Measurements from ENCODE around the gene PRKCB.
"Not testable (repeated sequence)": the region's sequence is repeated elsewhere in the genome, so short reads cannot be mapped to it uniquely, and the experiment has no call there.

Gene PRKCB

DNA sequence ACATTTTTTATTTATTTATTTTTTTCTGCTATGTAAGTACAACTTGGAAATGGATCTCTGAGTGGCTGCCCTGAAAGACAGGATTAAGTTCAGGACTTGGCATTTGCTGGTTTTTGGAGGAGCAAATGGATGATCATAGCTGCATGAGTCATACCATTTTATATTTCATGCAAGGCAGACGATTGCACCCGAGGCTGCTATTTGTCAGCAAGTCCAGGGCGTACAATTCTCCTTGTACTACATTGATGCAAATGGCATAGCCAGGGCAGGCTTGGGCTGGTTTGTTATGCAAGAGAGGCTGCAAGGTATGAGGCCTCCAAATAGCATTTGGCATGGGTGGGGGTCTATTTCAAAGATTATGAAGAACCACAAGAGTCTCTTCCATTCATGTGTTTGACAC is 339.2 kb downstream of the PRKCB start:
- DNase-seq (ENCODE audit: low spot score), result no peak

DNA sequence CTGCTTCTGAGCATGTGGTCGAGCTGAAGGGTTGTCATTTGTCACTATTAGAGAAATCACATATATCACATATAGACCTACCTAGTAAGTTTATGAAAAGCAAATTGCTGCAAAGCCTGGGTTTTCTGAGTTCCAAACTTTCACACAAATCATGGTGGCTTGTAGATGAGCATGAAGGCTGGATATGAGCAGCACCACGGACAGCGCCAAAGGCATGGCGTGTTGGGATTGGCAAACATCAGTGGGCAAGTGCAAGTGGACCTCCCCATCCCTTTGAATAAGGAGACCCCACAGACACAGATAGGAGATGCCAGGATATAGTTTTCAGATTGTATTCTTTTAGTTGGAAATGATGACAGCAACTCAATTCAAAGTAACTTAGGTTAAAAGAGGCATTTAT is 342.7 kb downstream of the PRKCB start:
- DNase-seq (ENCODE audit: low spot score), result no peak

DNA sequence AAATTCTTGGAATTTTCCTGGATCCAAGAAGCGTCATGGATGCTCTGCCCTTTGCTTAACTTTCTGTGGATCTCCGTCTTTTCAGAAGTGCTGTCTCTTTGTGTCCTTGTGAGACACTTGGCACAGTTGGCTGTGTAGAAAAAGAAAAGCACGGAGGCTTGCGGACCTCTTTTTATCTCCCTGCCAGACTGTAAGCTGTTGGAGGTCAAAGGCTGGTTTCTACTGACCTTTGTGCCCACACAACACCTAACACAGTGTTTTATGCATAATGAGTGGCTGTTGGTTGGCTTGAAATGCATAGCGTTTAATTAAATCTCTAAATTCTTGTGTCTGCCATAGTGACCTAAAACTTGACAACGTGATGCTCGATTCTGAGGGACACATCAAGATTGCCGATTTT is 344.7 kb downstream of the PRKCB start:
- no peak for DNase-seq (ENCODE audit: low spot score)

DNA sequence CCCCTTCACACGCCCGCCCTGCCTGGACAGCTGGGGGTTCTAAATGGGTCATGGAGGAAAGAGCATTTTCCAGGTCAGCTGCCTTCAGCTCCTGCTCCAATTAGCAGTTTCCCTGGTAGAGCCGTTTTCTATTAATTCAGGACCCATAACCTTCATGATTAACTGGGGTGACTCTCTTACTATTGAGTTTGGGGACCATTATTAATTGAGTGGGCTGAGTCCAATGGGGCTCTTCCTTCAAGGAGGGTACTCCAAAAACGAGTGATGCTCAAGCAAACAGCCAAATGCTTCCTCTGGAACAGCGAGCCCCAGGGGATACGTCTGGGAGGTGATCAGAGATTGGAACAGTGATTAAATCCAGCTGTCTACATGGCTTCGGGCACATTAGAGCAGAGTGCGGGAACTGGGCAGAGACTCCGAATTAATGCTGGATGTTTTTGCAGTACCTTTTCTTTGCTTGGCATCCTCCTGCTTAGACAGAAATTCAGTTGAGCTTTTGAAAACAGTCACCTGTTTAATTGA is 352.3 kb downstream of the PRKCB start:
- DNase-seq (ENCODE audit: low spot score), result no peak

DNA sequence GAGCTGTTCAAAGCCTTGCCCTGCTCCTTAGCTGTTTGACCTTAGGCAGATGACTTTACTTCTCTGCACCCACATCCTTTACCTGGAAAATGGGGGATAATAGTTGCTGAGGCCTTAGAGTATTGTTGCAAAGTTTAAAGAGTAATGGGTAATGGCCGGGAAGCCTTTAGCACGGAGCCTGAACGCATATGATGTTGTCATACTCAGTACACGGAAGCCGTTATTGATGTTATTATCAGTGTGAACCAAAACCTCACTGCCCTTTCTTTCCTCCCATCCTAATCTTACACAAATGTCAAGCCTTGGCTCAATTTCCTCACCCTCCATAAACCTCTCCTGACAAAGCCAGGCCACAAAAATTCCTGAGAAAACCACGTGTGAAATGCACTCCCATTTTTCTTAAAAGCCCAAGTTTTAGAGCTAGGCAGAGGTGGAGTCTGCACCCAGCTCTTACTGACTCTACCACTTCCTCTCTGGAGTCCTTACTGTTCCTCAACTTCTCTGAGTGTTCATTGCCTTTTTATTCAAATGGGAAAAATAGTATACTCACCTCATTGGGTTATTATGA is 353.1 kb downstream of the PRKCB start:
- DNase-seq (ENCODE audit: low spot score), result no peak

DNA sequence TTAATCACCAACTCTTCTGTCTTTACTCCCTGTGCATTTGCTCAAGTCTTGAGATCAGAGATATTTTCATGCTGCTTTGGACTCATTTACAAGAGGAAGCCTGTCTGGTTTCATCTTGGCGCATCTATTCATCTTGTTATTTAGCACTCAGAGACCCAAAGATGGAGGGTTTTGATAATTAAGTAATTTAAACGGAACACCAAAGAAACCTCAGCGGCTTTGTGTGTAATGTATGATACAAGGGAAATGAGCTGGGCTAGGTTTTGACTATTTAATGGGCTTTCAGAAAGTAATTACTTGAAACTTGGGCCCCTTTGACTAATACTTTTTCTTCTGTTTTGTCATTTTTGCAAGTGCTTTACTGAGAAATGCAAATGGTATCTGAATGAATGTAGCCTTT is 354.2 kb downstream of the PRKCB start:
- DNase-seq (ENCODE audit: low spot score), result no peak

DNA sequence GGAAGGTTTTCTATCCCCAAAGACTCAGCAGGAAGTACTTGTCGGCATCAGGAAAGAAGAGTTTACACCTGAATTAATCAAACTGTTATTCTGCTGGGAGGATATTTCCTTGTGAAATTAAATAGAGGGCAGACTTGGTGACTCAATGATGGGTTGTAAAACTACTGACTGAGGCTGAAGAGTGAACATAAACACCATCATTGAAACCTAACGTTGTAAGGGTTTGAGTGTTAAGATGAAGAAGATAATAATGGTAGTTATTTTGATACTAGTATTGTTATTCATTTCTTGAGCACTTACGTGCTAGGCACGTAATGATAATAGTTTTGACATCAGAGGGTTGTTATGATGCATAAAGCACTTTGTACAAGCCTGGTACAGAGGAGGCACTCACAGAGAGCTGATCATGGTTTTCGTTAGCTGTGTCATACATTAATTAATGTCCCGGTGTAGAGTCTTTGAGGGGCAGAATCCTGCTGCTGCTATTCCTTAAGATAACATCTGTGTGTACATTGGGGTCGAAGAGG is 356.2 kb downstream of the PRKCB start:
- no peak for DNase-seq (ENCODE audit: low spot score)

GRCh38 chr16:24195221-24195620 is 359.4 kb downstream of the PRKCB start:
- DNase-seq (ENCODE audit: low spot score), result no peak

- no peak for DNase-seq (ENCODE audit: low spot score)
Observed at GRCh38 chr16:24198807-24199533, 363.2 kb downstream of the PRKCB start.

DNA sequence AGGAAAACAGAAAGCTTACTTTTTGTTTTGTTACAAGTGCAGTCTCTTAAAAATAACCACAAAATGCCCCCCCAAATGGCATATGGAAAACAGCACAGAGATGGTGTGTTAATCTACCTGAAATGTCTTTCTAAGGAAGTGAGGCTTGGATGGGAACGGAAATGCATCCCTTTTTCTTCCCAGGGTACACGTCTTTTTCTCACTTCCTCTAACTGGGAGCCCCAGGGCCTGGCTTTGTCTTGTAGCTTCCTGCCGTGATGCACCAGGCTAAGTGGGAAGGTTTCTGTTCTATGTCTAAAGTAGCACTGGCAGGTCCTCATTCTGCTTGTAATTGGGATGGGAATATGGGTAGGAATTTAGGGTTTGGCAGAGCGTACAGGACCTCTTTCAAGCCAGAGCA is 367.9 kb downstream of the PRKCB start:
- no peak for DNase-seq (ENCODE audit: low spot score)

GRCh38 chr16:24204150-24204665 is 368.4 kb downstream of the PRKCB start:
- DNase-seq (ENCODE audit: low spot score), result no peak

DNA sequence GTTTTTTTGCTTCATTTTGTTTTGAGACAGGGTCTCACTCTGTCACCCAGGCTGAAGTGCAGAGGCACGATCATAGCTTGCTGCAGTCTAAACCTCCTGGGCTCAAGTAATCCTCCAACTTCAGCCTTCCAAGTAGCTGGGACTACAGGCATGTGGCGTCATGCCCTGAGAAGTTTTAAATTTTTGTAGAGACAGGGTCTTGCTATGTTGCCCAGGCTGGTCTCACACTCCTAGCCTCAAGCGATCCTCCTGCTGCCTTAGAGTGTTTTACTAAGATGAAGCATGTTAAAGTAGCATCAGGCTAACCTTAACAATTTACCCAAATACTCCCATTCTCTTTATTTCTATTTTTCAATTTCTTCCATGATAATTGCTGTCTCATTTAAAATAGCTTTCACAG is 371.1 kb downstream of the PRKCB start:
- no peak for DNase-seq (ENCODE audit: low spot score)

- DNase-seq (ENCODE audit: low spot score), result no peak
Observed at GRCh38 chr16:24208710-24209109, 372.9 kb downstream of the PRKCB start.

- no peak for DNase-seq (ENCODE audit: low spot score)
Observed at GRCh38 chr16:24214992-24215391, 379.2 kb downstream of the PRKCB start.

GRCh38 chr16:24216961-24217360 is 381.2 kb downstream of the PRKCB start:
- no peak for DNase-seq (ENCODE audit: low spot score)

DNA sequence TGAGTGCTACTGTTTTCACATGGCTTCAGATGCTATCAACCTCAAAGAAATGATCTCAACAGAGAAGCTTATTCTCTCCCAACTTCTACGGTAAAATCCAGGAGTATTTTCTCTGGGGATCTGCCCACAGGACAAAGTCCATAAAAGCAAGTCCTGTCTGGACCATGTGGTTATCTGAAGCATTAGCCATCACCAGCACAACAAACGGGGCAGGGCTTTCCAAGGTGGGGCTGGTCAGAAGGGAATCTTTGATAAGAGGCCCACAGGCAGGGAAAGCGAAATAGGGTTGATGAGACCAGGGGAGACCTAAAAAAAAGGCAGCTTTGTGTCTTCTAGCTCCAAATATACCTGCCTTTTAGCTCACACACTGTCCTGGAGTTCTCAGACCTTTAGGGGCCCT is 381.7 kb downstream of the PRKCB start:
- no peak for DNase-seq (ENCODE audit: low spot score)

GRCh38 chr16:24218299-24218698 is 382.5 kb downstream of the PRKCB start:
- DNase-seq (ENCODE audit: low spot score), result no peak

DNA sequence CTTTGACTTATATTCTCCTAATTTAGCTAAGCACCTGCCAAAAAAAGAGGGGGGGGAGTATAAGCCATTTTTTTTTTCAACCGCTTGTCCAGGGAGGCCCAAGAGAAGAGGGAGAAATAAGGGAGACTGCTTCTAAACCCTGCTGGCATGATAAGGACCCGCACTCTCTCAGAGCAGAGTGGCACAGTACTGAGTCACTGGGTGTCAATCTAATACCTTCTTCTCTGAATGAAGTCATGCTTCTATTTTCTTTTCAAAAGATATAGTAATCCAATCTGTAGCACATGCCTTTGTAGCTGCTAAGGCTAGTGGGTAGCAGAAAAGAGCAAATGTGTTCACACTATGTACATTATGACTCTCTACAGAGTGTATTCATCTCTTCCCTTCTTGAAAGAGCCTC is 385.4 kb downstream of the PRKCB start:
- DNase-seq (ENCODE audit: low spot score), result no peak

GRCh38 chr16:24228514-24228913 is 392.7 kb downstream of the PRKCB start:
- no peak for DNase-seq (ENCODE audit: low spot score)

DNA sequence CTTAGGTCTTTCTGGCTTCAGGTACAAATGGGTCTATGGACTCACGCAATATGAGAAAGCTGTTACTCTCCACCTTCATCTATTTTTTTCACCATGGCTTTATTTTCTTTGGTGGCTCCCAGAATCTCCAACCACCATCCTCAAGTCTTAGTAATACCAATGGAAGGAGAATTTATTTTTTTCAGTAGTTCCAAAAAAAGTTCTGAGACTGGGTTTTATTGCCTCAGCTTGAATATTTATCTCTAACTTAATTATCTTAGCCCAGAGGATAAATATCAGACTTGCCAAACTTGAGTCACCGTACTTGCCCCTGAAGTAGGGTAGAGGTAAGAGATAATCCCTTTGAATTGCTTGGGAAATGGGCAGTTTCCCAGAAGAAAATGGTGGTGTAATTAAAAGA is 397.2 kb downstream of the PRKCB start:
- DNase-seq (ENCODE audit: low spot score), result no peak

DNA sequence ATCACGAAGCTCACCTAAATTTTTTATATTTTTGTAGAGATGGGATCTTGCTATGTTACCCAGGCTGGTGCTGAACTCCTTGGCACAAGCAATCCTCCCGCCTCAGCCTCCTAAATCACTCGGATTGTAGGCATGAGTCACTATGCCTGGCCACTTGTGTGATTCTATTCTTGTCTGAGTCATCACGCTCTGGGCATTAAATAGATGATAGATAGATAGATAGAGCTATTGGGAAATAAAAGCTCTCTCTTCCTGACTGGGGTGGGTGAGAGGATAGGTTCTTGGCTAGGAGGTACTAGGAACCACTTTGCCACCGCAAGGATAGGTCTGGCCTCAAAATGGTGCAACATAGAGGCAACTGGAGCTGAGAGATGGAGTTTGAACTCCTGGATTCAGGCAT is 399.0 kb downstream of the PRKCB start:
- no peak for DNase-seq (ENCODE audit: low spot score)

GRCh38 chr16:24235806-24236205 is 400.0 kb downstream of the PRKCB start:
- DNase-seq (ENCODE audit: low spot score), result no peak

GRCh38 chr16:24238846-24239245 is 403.1 kb downstream of the PRKCB start:
- DNase-seq (ENCODE audit: low spot score), result not testable (repeated sequence)

All from hepatic stellate cell (primary cell).